NCI-H446 (cell line): ENCODE measurements around the gene SLF2.
"Not testable (repeated sequence)": the region's sequence is repeated elsewhere in the genome, so short reads cannot be mapped to it uniquely, and the experiment has no call there.

Experiments used
- DNase-seq, 2 experiments: peaks; one replicate each; lab custom pipeline; 2025; lab: John Stamatoyannopoulos, UW

SLF2 gene

GRCh38 chr10:100879741-100880360 is 32.9 kb upstream of the SLF2 start:
- DNase-seq, result no peak

GRCh38 chr10:100881556-100882213 is 31.1 kb upstream of the SLF2 start:
- no peak for DNase-seq

GRCh38 chr10:100882252-100882651 is 30.5 kb upstream of the SLF2 start:
- no peak for DNase-seq

DNA sequence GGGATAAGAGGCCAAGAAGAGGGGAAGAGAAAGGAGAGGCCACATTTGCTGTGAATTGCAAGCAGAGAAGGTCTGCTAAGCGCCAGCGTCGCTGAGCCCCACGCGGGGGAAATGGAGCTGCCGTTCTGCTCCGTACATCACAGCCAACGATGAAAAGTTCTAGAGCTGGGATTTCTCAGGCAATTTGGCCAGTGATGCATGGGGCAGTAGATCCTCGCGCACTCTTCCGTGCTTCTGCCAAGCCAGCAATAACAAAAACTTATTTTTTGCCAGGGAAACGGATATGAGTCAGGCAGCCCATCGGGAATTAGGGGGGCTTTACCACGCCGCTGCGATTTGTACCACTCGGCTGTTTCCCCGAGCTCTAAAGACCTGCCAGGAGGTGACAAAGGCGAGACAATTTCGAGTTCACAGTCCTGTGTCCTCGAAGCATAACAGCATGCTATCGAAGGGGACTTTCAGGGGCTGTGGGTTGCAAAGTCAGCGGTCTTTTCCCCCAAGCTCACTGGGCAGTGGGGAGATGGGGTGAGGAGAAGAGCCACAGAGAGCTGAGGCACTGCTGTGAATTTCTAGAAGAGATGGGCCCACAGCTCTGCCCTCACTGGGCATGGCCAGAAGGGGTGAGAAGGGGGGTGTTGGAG is 30.0 kb upstream of the SLF2 start:
- no peak for DNase-seq

DNA sequence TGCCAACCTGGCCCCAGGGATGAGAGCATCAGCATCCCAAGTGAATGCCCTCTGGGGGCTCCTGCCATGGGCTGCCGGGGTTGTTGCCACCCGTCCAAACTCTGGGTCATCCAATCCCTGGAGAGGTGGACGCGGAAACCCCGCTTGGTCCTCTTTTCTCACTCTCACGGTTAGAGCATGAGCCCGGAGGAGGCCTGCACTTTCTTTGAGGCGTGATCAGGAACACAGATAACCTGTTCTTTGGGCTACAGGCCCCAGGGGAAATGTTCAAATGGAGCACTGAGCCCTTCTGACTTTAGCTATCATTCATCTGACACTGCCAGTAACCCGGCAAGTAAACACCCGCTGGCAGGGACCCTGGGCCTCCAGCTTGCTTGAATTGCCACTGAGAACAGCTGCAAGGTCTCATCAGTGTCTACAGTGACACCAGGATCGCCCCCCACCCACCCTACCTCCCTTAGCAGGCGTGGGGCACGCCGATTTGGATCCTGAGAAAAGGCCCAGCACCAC is 29.4 kb upstream of the SLF2 start:
- no peak for DNase-seq

GRCh38 chr10:100885611-100886010 is 27.2 kb upstream of the SLF2 start:
- DNase-seq, result not testable (repeated sequence)

DNA sequence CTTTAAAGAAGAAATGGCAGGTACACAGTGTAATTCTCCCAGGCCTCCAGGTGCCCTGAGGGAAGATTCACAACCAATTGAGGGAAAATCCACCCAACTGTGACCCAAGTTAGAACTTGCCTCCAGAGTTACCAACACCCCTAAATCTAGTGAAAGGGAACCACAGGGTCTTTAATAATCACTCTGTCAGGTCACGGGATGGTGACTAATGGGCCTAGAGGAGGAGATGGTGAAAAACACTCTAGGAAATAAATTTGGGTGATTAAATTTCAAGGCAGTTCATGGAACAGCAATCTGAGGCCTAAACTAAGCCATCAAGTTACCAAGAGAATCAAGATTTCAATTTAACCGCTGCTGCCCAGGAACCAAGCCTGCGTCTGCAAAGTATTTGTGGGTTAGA is 26.7 kb upstream of the SLF2 start:
- DNase-seq, result no peak

DNA sequence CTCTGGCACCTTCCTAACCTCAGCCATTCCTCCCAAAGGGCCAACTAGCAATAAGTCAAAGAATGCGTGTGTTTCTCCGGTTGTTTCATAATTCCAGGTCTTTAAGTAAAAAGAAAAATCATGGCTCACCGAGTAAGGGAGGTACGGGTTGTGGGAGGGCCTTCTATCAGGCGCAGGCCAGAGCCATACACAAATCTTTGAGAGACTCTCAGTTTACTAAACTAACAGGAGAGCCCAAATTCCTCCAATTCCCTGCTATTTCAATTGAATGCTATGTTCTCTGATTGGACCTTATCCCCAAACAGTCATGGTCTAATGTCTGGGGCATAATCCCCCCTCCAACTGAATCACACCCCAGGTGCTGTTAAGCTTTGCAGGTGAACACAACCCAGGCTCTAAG is 26.2 kb upstream of the SLF2 start:
- DNase-seq, result no peak

DNA sequence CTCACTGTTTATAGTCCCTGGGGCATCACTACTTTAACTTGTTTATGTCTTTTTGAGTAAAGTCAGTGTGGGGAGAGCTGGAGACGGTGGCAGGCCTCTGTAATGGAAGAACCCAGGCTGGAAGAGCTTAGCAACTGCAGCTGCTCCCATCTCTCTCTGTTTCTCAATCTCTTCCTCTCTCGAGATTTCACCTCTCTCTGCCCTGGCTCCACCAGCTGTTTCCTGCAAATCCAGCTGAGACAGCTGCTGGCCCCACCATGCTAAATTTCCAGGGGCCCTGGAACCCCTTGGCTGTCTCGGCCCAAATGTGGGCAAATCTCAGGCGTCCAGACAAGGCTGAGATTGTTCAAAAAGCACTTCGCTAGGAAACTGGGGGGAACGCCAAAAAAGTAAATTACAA is 25.8 kb upstream of the SLF2 start:
- no peak for DNase-seq

DNA sequence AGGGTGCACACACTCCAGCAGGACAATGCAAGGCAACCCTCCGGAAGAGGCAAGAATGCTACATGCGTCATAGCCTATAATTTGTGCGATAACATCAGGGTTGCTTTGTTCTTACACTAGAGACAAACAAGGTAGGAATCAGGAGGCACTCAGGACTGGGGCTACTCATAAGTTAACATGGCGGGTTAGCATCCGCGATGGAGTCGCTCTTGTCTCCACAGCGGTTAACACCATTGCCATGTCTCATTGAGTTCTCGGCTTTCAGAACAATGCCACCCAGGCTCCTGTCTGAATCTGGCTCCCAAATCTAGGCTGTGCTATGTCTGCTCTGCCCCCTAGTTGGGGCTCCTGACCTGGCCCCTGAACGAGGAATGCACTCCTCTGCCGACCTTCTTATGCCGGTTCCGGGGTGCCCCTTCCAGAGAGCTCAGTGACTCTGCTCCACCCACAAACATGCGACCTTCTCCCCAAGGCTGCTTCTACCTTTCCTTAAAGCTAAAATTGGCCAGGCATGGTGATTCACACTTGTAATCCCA is 24.9 kb upstream of the SLF2 start:
- DNase-seq, result no peak

- no peak for DNase-seq
Measured at GRCh38 chr10:100888957-100889356, 23.8 kb upstream of the SLF2 start.

- no peak for DNase-seq
Measured at GRCh38 chr10:100889546-100889945, 23.2 kb upstream of the SLF2 start.

- no peak for DNase-seq
Measured at GRCh38 chr10:100890141-100890672, 22.6 kb upstream of the SLF2 start.

- no peak for DNase-seq
Measured at GRCh38 chr10:100890673-100891317, 22.0 kb upstream of the SLF2 start.

DNA sequence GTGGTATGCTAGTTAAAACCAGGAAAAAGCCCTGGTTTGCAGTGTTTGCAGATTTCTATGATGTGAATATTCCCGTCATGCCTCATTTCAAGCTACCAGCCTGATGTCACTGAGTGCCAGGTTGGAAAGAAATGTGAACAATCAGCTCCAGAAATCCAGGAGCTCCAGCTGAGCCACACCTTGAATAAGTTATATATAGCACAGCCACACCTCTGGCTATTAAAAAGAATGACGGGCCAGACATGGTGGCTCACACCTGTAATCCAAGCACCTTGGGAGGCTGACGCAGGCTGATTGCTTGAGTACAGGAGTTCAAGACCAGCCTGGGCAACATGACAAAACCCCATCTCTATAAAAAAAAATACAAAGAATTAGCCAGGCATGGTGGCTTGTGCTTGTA is 18.7 kb upstream of the SLF2 start:
- DNase-seq, result no peak

- no peak for DNase-seq
Measured at GRCh38 chr10:100894589-100895294, 18.0 kb upstream of the SLF2 start.

DNA sequence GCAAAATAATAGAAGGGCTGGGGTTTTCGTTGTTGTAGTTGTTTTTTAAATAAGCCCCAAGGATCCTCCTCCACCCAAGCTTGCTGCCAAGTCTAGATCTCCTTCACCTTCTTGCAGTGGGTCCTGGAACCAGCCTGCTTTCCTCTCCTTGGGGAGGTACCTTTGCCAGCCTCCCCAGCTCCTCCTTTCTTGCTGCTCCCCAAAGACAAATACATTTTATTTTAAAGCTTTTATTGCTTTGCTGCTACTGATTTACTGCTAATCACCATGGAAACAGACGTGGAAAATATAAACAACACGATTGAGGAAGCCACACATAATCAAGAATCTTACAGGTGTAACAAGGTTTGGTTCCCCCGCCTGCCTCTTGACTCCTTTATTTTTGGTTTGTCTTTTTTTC is 17.4 kb upstream of the SLF2 start:
- no peak for DNase-seq

DNA sequence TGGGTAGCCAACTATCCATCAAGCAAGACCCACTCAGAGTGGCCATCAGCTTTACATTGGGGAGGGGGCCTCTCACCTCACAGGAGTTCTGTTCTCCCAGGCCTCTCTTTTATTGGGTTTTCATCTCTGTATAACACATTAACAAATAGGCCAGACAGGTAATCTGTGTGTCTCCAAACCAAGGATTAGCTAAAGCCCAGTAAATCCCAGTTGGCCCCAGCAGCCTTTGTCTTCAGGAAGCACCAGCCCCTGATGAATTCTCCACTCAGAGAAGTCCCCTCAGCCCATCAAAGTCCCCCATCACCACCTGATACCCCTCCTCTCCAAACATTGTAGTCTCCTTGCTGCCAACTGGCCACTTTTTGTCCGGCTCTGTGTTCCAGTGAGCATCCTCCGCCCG is 16.9 kb upstream of the SLF2 start:
- no peak for DNase-seq

DNA sequence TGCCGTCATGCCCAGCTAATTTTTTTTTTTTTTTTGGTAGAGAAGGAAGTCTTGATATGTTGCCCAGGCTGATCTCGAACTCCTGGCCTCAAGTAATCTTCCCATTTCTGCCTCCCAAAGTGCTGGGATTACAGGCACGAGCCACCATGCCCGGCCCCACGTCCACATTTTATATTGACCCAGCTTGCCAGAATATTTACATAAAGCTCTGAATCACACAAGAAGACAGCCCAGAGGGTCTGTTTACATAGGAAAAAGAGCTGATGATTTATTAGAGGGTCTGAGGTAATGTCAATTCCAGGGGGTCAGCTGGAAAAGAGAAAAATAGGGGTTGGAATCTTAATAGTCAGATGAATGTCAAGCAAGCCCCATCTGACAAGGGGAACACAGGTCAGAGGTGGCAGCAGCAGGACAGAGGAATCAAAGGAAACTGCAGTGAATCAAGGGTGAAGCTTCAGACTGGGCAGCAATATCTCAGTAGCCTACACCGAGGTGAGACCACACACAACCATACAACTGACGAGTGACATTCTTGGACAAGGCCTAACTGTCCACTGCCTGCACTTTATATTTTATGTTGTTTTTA is 15.8 kb upstream of the SLF2 start:
- no peak for DNase-seq

DNA sequence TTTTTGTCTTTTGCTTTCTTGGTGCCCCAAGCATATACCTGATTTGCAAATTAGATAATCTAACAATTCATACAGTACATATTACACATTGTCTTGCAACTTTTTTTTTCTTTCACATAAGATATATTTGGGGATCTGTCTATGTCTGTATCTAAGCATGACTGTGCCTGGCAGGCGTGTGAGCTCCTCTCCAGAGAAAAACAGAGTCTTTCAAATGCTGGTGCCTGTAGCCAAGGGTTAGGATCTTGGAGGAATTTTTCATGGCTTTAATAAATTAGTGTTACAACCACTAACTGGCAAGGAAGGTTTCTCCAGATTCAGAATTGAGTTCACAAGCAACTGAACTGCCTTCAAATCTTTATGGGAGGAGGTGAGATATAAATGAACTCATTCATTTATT is 14.8 kb upstream of the SLF2 start:
- no peak for DNase-seq

GRCh38 chr10:100899171-100899570 is 13.6 kb upstream of the SLF2 start:
- no peak for DNase-seq
